Measurements from ENCODE around the gene CAMTA1.

DNA sequence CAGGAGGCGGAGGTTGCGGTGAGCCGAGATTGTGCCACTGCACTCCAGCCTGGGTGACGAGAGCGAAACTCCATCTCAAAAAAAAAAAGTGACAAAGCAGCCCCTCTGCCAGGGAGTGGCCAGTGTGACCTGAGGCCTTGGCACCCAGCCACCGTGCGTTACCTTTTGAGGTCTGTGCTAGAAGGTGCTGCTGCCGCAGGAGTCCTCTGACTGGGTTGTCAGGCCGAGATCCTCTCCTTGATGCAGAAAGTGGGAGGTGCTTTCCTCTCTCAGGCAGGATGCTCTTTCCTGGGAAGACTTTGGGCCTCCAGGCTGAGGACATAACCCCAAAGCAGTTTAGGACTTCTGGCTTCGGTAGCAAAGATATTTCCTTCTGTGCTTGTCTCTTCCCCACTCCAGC, 705.3 kb downstream of the CAMTA1 start:
- no peak for TF ChIP-seq SIN3A (IDR thresholded peaks at IDR 0.05; ENCODE audit: borderline replicate concordance, insufficient read depth, low read depth, low read length)
- TF ChIP-seq, protein P1, sequence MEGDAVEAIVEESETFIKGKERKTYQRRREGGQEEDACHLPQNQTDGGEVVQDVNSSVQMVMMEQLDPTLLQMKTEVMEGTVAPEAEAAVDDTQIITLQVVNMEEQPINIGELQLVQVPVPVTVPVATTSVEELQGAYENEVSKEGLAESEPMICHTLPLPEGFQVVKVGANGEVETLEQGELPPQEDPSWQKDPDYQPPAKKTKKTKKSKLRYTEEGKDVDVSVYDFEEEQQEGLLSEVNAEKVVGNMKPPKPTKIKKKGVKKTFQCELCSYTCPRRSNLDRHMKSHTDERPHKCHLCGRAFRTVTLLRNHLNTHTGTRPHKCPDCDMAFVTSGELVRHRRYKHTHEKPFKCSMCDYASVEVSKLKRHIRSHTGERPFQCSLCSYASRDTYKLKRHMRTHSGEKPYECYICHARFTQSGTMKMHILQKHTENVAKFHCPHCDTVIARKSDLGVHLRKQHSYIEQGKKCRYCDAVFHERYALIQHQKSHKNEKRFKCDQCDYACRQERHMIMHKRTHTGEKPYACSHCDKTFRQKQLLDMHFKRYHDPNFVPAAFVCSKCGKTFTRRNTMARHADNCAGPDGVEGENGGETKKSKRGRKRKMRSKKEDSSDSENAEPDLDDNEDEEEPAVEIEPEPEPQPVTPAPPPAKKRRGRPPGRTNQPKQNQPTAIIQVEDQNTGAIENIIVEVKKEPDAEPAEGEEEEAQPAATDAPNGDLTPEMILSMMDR (IDR thresholded peaks at IDR 0.05) = no peak
- no peak for TF ChIP-seq POLR2AphosphoS5 (IDR thresholded peaks at IDR 0.05; ENCODE audit: low read depth, low read length)
- TF ChIP-seq, protein P2, sequence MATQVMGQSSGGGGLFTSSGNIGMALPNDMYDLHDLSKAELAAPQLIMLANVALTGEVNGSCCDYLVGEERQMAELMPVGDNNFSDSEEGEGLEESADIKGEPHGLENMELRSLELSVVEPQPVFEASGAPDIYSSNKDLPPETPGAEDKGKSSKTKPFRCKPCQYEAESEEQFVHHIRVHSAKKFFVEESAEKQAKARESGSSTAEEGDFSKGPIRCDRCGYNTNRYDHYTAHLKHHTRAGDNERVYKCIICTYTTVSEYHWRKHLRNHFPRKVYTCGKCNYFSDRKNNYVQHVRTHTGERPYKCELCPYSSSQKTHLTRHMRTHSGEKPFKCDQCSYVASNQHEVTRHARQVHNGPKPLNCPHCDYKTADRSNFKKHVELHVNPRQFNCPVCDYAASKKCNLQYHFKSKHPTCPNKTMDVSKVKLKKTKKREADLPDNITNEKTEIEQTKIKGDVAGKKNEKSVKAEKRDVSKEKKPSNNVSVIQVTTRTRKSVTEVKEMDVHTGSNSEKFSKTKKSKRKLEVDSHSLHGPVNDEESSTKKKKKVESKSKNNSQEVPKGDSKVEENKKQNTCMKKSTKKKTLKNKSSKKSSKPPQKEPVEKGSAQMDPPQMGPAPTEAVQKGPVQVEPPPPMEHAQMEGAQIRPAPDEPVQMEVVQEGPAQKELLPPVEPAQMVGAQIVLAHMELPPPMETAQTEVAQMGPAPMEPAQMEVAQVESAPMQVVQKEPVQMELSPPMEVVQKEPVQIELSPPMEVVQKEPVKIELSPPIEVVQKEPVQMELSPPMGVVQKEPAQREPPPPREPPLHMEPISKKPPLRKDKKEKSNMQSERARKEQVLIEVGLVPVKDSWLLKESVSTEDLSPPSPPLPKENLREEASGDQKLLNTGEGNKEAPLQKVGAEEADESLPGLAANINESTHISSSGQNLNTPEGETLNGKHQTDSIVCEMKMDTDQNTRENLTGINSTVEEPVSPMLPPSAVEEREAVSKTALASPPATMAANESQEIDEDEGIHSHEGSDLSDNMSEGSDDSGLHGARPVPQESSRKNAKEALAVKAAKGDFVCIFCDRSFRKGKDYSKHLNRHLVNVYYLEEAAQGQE (IDR thresholded peaks at IDR 0.05; ENCODE audit: insufficient read depth in 1 of 2, low read depth in 2 of 2, low read length in 1 of 2) = no peak
- no peak for TF ChIP-seq TCF7L2 (IDR thresholded peaks at IDR 0.05; ENCODE audit: low read depth, low read length)
